K562 (cell line): ENCODE data around the gene RASGRP4. TPM values are rescaled to one million over a fixed set of nuclear protein-coding genes. Genes with fewer than 3 reads are reported as not detected.
A peak's percentile ranks its signal among the peaks of the same experiment; 100 is the strongest.

Experiments used
- DIDO1 ChIP-seq: fragments of 450-650 bp; IDR thresholded peaks from 2 replicates; pipeline ENCODE4 v1.6.1; 2016; ENCODE audit warnings: low read depth, missing biosample characterization, missing genetic modification characterization
- ETV1 ChIP-seq: fragments of 450-650 bp; conservative IDR thresholded peaks from 2 replicates; pipeline ENCODE4 v1.6.1; 2016; ENCODE audit warnings: missing genetic modification characterization, control low read depth, low read depth, missing compliant biosample characterization
- FOXA1 ChIP-seq: fragments of 450-650 bp; IDR thresholded peaks from 2 replicates; pipeline ENCODE4 v1.6.1; 2016; ENCODE audit warnings: mild to moderate bottlenecking, borderline replicate concordance
- GABPB1 ChIP-seq: sonication (generic); formaldehyde crosslinking; IDR thresholded peaks from 2 replicates; pipeline ENCODE4 v1.8.0; 2022; ENCODE audit warnings: mild to moderate bottlenecking, missing genetic modification reagents
- GTF2E2 ChIP-seq: fragments of 200-800 bp; sonication (Bioruptor generic); IDR thresholded peaks from 2 replicates; pipeline ENCODE4 v1.6.1; 2016; ENCODE audit warnings: missing genetic modification characterization, missing compliant biosample characterization
- MYC ChIP-seq, 2 experiments: fragments of 250-450 bp in 1 of 2; sonication (Bioruptor Pico) in 1 of 2; IDR thresholded peaks; 2 replicates each; pipeline versions ENCODE4 v1.5.1 to v1.6.1; 2012 to 2021; ENCODE audit warnings: low read depth in 2 of 2, borderline replicate concordance in 1 of 2, improper control_type of control experiment in 1 of 2, low read length in 1 of 2, mild to moderate bottlenecking in 1 of 2, moderate library complexity in 1 of 2
- PHB ChIP-seq: fragments of 250-450 bp; sonication (Bioruptor Pico); IDR thresholded peaks from 2 replicates; pipeline ENCODE4 v1.5.0; 2021
- ZKSCAN1 ChIP-seq: fragments of 150-350 bp; IDR thresholded peaks from 2 replicates; pipeline ENCODE4 v1.6.1; 2016; ENCODE audit warnings: low read depth, low read length
- ZNF445 ChIP-seq: fragments of 250-450 bp; sonication (Bioruptor Pico); IDR thresholded peaks from 2 replicates; pipeline ENCODE4 v1.4.0; 2020; ENCODE audit warnings: low read depth, mild to moderate bottlenecking, moderate library complexity
- polyA plus RNA-seq, 8 experiments: library from polyadenylated mRNA; depleted of rRNA in 4 of 8; stranded (reverse) in 5 of 8; unstranded in 3 of 8; fragments of >200 nt; fragmentation: Nextera tagmentation in 2 of 8; fragmentation: Illumina TruSeq in 1 of 8; extraction: Ambion mirVana in 2 of 8; extraction: Trizol in 1 of 8; gene quantifications; 2 replicates each; pipeline versions ENCODE4 v1.2.1 to v1.2.3, GENCODE V29; 2011 to 2014; ENCODE audit warnings: inconsistent platforms in 1 of 8, missing spikeins in 1 of 8
- total RNA-seq, 7 experiments: library from RNA; depleted of rRNA in 6 of 7; stranded (reverse); fragments of >200 nt in 6 of 7; fragmentation: Illumina TruSeq in 2 of 7; extraction: Trizol in 2 of 7; gene quantifications; 2 replicates each; pipeline versions ENCODE4 v1.2.1 to v1.2.3, GENCODE V29; 2011 to 2021; ENCODE audit warnings: low replicate concordance in 1 of 7
- TF ChIP-seq, protein P1 (sequence below), 3 experiments: fragments of 200-800 bp in 1 of 3; sonication (Bioruptor generic) in 1 of 3; sonication (generic) in 1 of 3; formaldehyde crosslinking in 1 of 3; IDR thresholded peaks; 2 replicates each; pipeline versions ENCODE4 v1.6.1 to v1.8.0; 2016 to 2022; ENCODE audit warnings: mild to moderate bottlenecking in 2 of 3, missing compliant biosample characterization in 2 of 3, missing genetic modification characterization in 2 of 3, missing genetic modification reagents in 1 of 3
- TF ChIP-seq, protein P2 (sequence below): fragments of 450-650 bp; IDR thresholded peaks from 2 replicates; pipeline ENCODE4 v1.6.1; 2016
- TF ChIP-seq, protein P3 (sequence below), 3 experiments: fragments of 200-800 bp in 1 of 3; fragments of 250-450 bp in 1 of 3; fragments of 450-650 bp in 1 of 3; sonication (Bioruptor Pico) in 1 of 3; sonication (Bioruptor generic) in 1 of 3; formaldehyde crosslinking in 1 of 3; IDR thresholded peaks; 2 replicates each; pipeline versions ENCODE4 v1.6.1 to v1.8.0; 2016 to 2022; ENCODE audit warnings: mild to moderate bottlenecking in 2 of 3, missing genetic modification characterization in 2 of 3, missing compliant biosample characterization in 1 of 3, moderate library complexity in 1 of 3
- TF ChIP-seq, protein P4 (sequence below), 2 experiments: fragments of 450-650 bp; conservative IDR thresholded peaks; 2 replicates each; pipeline ENCODE4 v1.6.1; 2017; ENCODE audit warnings: mild to moderate bottlenecking in 2 of 2, moderate library complexity in 2 of 2

RASGRP4 gene
- total and polyA plus RNA-seq, 9 of the 15 experiments (the other 6 are each of a cell fraction or from before 2014, with no cell fraction given) = 0.39 to 4.6 (median 3.8) TPM

DNA sequence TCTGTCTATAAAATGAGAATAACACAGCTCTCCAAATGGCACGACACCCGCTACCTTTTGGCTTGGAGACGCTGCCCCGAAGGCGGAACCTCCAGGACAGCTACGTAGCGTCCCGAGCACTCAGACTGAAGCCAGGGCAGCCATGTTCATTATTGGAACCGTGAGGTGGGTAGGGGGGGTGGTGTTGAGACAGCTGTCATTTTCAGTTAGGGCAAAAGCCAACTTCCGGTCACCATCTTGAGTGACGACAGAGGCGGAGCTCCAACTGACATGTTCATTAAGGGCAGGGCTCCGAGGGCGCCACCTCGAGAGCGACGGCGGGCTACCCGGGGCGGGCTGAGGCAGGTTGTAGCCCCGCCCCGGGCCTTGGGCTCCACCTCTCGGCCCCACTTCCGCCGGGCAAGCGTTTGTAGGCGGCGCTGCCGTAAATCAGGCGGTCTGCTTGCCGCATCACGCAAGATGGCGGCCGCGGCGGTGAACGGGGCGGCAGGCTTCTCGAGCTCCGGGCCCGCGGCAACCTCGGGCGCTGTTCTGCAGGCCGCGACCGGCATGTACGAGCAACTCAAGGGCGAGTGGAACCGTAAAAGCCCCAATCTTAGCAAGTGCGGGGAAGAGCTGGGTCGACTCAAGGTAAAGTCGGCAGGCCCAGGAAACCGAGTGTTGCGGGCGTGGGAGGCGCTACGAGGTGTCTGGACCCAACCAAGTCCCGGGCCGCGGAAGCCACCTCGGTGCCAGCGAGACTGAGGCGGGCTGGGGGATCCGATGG is 51.5 kb downstream of the RASGRP4 start, which contains the start of gene PSMD8 (continued):
- TF ChIP-seq GTF2E2 (tag) (peak; percentile 90; the same call in 1 of the 2 replicates), GABPB1 (CRISPR knock-in tag) (peak; percentile 97), ETV1 (tag) (peak; percentile 92), PHB (peak; percentile 46; the same call in 1 of the 2 replicates), FOXA1 (no peak), DIDO1 (peak; percentile 73; the same call in 1 of the 2 replicates), ZNF445 (CRISPR knock-in tag) (no peak), ZKSCAN1 (peak; percentile 43), MYC (IDR thresholded peaks at IDR 0.05; ENCODE audit: low read depth, low read length) (peak; percentile 71), MYC (CRISPR knock-in tag; IDR thresholded peaks at IDR 0.05; ENCODE audit: borderline replicate concordance, low read depth) (no peak; the same call in 1 of the 2 replicates)
- TF ChIP-seq, protein P1, sequence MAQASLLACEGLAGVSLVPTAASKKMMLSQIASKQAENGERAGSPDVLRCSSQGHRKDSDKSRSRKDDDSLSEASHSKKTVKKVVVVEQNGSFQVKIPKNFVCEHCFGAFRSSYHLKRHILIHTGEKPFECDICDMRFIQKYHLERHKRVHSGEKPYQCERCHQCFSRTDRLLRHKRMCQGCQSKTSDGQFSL (CRISPR knock-in tag; IDR thresholded peaks at IDR 0.05) = peak; percentile 99
- TF ChIP-seq, protein P1 (tag; IDR thresholded peaks at IDR 0.05) = peak in 1 of 2 experiments; percentile 89; a peak in 2 of 4 replicates
- TF ChIP-seq, protein P2, sequence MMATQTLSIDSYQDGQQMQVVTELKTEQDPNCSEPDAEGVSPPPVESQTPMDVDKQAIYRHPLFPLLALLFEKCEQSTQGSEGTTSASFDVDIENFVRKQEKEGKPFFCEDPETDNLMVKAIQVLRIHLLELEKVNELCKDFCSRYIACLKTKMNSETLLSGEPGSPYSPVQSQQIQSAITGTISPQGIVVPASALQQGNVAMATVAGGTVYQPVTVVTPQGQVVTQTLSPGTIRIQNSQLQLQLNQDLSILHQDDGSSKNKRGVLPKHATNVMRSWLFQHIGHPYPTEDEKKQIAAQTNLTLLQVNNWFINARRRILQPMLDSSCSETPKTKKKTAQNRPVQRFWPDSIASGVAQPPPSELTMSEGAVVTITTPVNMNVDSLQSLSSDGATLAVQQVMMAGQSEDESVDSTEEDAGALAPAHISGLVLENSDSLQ = peak; percentile 97
- TF ChIP-seq, protein P3, sequence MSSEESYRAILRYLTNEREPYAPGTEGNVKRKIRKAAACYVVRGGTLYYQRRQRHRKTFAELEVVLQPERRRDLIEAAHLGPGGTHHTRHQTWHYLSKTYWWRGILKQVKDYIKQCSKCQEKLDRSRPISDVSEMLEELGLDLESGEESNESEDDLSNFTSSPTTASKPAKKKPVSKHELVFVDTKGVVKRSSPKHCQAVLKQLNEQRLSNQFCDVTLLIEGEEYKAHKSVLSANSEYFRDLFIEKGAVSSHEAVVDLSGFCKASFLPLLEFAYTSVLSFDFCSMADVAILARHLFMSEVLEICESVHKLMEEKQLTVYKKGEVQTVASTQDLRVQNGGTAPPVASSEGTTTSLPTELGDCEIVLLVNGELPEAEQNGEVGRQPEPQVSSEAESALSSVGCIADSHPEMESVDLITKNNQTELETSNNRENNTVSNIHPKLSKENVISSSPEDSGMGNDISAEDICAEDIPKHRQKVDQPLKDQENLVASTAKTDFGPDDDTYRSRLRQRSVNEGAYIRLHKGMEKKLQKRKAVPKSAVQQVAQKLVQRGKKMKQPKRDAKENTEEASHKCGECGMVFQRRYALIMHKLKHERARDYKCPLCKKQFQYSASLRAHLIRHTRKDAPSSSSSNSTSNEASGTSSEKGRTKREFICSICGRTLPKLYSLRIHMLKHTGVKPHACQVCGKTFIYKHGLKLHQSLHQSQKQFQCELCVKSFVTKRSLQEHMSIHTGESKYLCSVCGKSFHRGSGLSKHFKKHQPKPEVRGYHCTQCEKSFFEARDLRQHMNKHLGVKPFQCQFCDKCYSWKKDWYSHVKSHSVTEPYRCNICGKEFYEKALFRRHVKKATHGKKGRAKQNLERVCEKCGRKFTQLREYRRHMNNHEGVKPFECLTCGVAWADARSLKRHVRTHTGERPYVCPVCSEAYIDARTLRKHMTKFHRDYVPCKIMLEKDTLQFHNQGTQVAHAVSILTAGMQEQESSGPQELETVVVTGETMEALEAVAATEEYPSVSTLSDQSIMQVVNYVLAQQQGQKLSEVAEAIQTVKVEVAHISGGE (CRISPR knock-in tag; IDR thresholded peaks at IDR 0.05) = peak in 1 of 3 experiments; percentile 90; a peak in 2 of 6 replicates
- TF ChIP-seq, protein P4, sequence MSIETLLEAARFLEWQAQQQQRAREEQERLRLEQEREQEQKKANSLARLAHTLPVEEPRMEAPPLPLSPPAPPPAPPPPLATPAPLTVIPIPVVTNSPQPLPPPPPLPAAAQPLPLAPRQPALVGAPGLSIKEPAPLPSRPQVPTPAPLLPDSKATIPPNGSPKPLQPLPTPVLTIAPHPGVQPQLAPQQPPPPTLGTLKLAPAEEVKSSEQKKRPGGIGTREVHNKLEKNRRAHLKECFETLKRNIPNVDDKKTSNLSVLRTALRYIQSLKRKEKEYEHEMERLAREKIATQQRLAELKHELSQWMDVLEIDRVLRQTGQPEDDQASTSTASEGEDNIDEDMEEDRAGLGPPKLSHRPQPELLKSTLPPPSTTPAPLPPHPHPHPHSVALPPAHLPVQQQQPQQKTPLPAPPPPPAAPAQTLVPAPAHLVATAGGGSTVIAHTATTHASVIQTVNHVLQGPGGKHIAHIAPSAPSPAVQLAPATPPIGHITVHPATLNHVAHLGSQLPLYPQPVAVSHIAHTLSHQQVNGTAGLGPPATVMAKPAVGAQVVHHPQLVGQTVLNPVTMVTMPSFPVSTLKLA (conservative IDR thresholded peaks at IDR 0.05) = peak; percentile 62 to 84
